Measurements from ENCODE around the gene ENOX1. TPM values are rescaled to one million over a fixed set of nuclear protein-coding genes. Genes with fewer than 3 reads are reported as not detected.
A peak's percentile ranks its signal among the peaks of the same experiment; 100 is the strongest.

The ENOX1 gene
- total and polyA plus RNA-seq, 2 donors (not counting 3 experiments of a cell fraction or from before 2014, with no cell fraction given), result 0.17 to 0.97 TPM

DNA sequence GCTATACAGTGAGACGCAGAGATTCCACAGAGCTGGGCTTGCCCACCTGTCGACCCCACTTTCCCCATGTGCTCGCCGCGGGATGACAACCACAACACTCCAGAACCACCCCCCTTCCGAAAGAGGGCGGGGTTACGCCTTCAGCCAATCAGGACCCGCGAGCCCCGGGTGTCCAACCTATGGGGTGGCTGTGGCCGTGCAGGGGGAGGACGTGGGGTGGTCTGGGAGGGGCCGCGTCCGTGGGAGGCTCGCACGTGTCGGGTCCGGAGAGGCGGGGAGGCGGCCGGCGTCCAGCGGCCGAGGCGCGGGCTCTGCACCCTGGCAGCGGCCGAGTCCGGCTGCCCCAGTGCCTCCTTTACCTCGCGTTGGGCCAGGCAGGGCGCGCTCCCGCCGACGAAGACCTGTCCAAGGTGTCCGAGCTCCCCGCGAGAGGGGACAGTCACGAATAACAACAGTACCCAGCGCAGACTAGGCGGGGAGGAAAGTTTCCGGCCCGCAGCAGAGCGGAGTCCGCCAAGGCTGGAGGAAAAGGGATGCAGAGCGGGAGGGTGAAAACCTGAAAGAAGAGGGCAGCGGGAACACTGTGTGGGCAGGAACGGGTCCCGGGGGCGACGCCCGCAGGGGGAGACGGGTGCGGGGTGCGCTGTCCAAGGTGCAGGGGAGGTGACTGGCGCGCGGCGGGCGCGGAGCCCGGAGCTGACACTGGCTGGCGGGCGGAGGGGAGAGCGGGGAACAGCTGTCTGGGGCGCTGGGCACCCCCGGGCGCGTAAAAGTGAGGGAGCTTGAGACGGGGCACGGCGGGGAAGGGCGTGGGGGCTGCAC, 911 bp downstream of the ENOX1 start:
- DNase-seq (ENCODE audit: low read depth, low spot score) (peak; percentile 53), FAIRE-seq (peak; percentile 31)
- peak overlapping the region; percentile 94 for H2AFZ ChIP-seq (ENCODE audit: low read depth, low read length)
- CTCF ChIA-PET, result interaction anchor here (1.0 to 2.4 kb wide), 3 partner anchors 19 to 701 kb away, joined by 3 to 15 read pairs (median 9); no protein-coding TSS in a partner anchor
- H3K9me3 ChIP-seq (replicated peaks; ENCODE audit: control insufficient read depth, insufficient read depth, low read length), result no peaks in the 10 kb centered on the region
- no TSS peak for BruUV-seq (replicated peaks)
- H3K9me1 ChIP-seq (replicated peaks; ENCODE audit: control insufficient read depth, extremely low read depth, insufficient read depth, low read length), result no peaks in the 10 kb centered on the region
- H3K27ac ChIP-seq (ENCODE audit: insufficient read depth, low read depth, low read length), result no peak overlapping the region
- H3K4me1 ChIP-seq (ENCODE audit: control insufficient read depth, extremely low read depth, insufficient read depth, low read length), result peaks cover 18% of the 10 kb centered on the region
- intact Hi-C loops (cut with micrococcal nuclease) (loop anchor here (1.0 to 5.0 kb wide), 4 partner anchors 424 to 904 kb away; no protein-coding TSS in a partner anchor), dilution Hi-C loops (cut with MboI; ENCODE audit: extremely low pct_ligation_motif_present, low sequenced_read_pairs) (no loop called here)
- H3K4me3 ChIP-seq (replicated peaks in 1 of 3; ENCODE audit: insufficient read depth in 1 of 3, low read depth in 1 of 3, low read length in 3 of 3), result peak overlapping the region; percentile 38 to 48 (median 47)
- H3K36me3 ChIP-seq (ENCODE audit: control insufficient read depth in 2 of 2, extremely low read depth in 1 of 2, insufficient read depth in 2 of 2, low read length in 2 of 2), result no peaks in the 10 kb centered on the region
- TF ChIP-seq EZH2 (IDR thresholded peaks at IDR 0.05; ENCODE audit: borderline replicate concordance, low read depth, low read length, severe bottlenecking) (peak; percentile 18), POLR2A (IDR thresholded peaks at IDR 0.05; ENCODE audit: low read depth, low read length) (no peak)
- no peaks in the 10 kb centered on the region for H3K79me2 ChIP-seq (ENCODE audit: control insufficient read depth, insufficient read depth, low read length)
- POLR2A ChIA-PET, result no interaction called here
- H3K4me2 ChIP-seq (ENCODE audit: insufficient read depth, low read length), result peak overlapping the region; percentile 90
- no peak overlapping the region for H3K9ac ChIP-seq (replicated peaks; ENCODE audit: extremely low read depth, insufficient read depth, low read length)
- no peaks in the 10 kb centered on the region for H4K20me1 ChIP-seq (replicated peaks; ENCODE audit: control insufficient read depth, extremely low read depth, insufficient read depth, low read length)
- peaks cover 0 to 2% of the 10 kb centered on the region in 2 experiments for H3K27me3 ChIP-seq (ENCODE audit: control insufficient read depth in 2 of 2, insufficient read depth in 2 of 2, low read length in 2 of 2)

DNA sequence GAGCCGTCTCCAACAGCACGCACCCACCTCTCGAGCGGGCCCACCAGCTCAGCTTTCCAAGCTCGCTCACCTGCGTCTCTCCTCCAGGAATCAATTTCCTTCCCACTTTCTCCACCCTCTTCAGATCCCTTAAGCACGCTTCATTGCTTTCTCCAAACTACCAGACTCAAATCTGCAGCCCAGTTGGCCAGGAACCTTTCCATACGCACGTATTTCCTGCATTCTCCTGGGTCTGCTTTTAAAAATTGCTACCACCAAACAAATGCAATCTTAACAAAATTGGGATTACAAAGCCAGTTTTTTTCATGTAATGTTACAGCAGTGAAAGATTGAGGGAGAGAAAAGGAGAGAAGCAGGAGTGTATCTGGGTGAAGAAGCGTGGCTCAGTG, 1.5 kb downstream of the ENOX1 start:
- H2AFZ ChIP-seq (ENCODE audit: low read depth, low read length), result peak overlapping the region; percentile 94
- H3K9me1 ChIP-seq (replicated peaks; ENCODE audit: control insufficient read depth, extremely low read depth, insufficient read depth, low read length), result no peaks in the 10 kb centered on the region

More for the DNA sequence above, 1.5 kb downstream of the ENOX1 start:
- Histone ChIP-seq H3K36me3 (ENCODE audit: control insufficient read depth in 2 of 2, extremely low read depth in 1 of 2, insufficient read depth in 2 of 2, low read length in 2 of 2) (no peaks in the 10 kb centered on the region), H3K27ac (ENCODE audit: insufficient read depth, low read depth, low read length) (no peak overlapping the region), H3K4me1 (ENCODE audit: control insufficient read depth, extremely low read depth, insufficient read depth, low read length) (peaks cover 18% of the 10 kb centered on the region), H3K79me2 (ENCODE audit: control insufficient read depth, insufficient read depth, low read length) (no peaks in the 10 kb centered on the region), H4K20me1 (replicated peaks; ENCODE audit: control insufficient read depth, extremely low read depth, insufficient read depth, low read length) (no peaks in the 10 kb centered on the region), H3K4me3 (replicated peaks in 1 of 3; ENCODE audit: insufficient read depth in 1 of 3, low read depth in 1 of 3, low read length in 3 of 3) (no peak overlapping the region), H3K4me2 (ENCODE audit: insufficient read depth, low read length) (peak overlapping the region; percentile 5), H3K9me3 (replicated peaks; ENCODE audit: control insufficient read depth, insufficient read depth, low read length) (no peaks in the 10 kb centered on the region), H3K9ac (replicated peaks; ENCODE audit: extremely low read depth, insufficient read depth, low read length) (no peak overlapping the region), H3K27me3 (ENCODE audit: control insufficient read depth in 2 of 2, insufficient read depth in 2 of 2, low read length in 2 of 2) (peaks cover 0 to 2% of the 10 kb centered on the region in 2 experiments)
- FAIRE-seq (no peak), DNase-seq (ENCODE audit: low read depth, low spot score) (peak; percentile 6)
- intact Hi-C loops (cut with micrococcal nuclease), result loop anchor here (5.0 kb wide), 3 partner anchors 423 to 903 kb away; no protein-coding TSS in a partner anchor
- ChIA-PET CTCF (interaction anchor here (1.0 to 2.4 kb wide), 3 partner anchors 19 to 700 kb away, joined by 3 to 15 read pairs (median 9); no protein-coding TSS in a partner anchor), POLR2A (no interaction called here)
- TF ChIP-seq FOS (IDR thresholded peaks at IDR 0.05; ENCODE audit: borderline replicate concordance, insufficient read depth, low read length) (no peak), POLR2A (IDR thresholded peaks at IDR 0.05; ENCODE audit: low read depth, low read length) (no peak), MYC (IDR thresholded peaks at IDR 0.05; ENCODE audit: low read depth, low read length) (no peak), JUN (IDR thresholded peaks at IDR 0.05; ENCODE audit: borderline replicate concordance, insufficient read depth, insufficient read length, low read depth) (no peak), POLR2AphosphoS5 (IDR thresholded peaks at IDR 0.05; ENCODE audit: insufficient read depth, low read depth, low read length) (no peak)
- TF ChIP-seq, protein P1, sequence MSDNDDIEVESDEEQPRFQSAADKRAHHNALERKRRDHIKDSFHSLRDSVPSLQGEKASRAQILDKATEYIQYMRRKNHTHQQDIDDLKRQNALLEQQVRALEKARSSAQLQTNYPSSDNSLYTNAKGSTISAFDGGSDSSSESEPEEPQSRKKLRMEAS (IDR thresholded peaks at IDR 0.05; ENCODE audit: insufficient read depth, insufficient read length), result no peak
- TF ChIP-seq, protein P2, sequence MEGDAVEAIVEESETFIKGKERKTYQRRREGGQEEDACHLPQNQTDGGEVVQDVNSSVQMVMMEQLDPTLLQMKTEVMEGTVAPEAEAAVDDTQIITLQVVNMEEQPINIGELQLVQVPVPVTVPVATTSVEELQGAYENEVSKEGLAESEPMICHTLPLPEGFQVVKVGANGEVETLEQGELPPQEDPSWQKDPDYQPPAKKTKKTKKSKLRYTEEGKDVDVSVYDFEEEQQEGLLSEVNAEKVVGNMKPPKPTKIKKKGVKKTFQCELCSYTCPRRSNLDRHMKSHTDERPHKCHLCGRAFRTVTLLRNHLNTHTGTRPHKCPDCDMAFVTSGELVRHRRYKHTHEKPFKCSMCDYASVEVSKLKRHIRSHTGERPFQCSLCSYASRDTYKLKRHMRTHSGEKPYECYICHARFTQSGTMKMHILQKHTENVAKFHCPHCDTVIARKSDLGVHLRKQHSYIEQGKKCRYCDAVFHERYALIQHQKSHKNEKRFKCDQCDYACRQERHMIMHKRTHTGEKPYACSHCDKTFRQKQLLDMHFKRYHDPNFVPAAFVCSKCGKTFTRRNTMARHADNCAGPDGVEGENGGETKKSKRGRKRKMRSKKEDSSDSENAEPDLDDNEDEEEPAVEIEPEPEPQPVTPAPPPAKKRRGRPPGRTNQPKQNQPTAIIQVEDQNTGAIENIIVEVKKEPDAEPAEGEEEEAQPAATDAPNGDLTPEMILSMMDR (IDR thresholded peaks at IDR 0.05; ENCODE audit: extremely low read depth in 1 of 2, insufficient read depth in 1 of 2, low read depth in 1 of 2, low read length in 2 of 2), result no peak
- dilution Hi-C loops (cut with MboI; ENCODE audit: extremely low pct_ligation_motif_present, low sequenced_read_pairs), result no loop called here
- no TSS peak for BruUV-seq (replicated peaks)
